ENCODE data around the gene PALM. TPM values are rescaled to one million over a fixed set of nuclear protein-coding genes. Genes with fewer than 3 reads are reported as not detected.

The PALM gene
- total RNA-seq, 6 experiments from 2014 or later: 4.6 to 12.7 (median 7.1) TPM

- H3K27ac ChIP-seq: peak overlapping the region; percentile 5 to 47 (median 14)
- 35% methylated on average over 17 of the region's 29 CpGs for WGBS (ENCODE audit: insufficient coverage, low coverage, low lambda C conversion rate, missing lambda C conversion rate)
- no peaks in the 10 kb centered on the region for H3K9me3 ChIP-seq
- intact Hi-C loops (cut with DNase I): no loop called here
- no peaks in the 10 kb centered on the region for H3K36me3 ChIP-seq
- TF ChIP-seq POLR2A (IDR thresholded peaks at IDR 0.05): no peak
- peaks cover 0 to 2% (median 0%) of the 10 kb centered on the region in 4 donors for H3K4me1 ChIP-seq
- no peak overlapping the region for H3K4me3 ChIP-seq
- no peaks in the 10 kb centered on the region for H3K27me3 ChIP-seq
- DNase-seq: no peak
- ATAC-seq: peak; percentile 47 to 55 (median 52)
These were observed 73.6 kb downstream of the PALM start for GRCh38 chr19:782185-782877.

- ATAC-seq: peak; percentile 36 to 50 (median 46)
- no peaks in the 10 kb centered on the region for H3K36me3 ChIP-seq
- H3K9me3 ChIP-seq: no peaks in the 10 kb centered on the region
- WGBS (ENCODE audit: insufficient coverage, low coverage, low lambda C conversion rate, missing lambda C conversion rate): 42% methylated on average over 26 of the region's 30 CpGs
- no peaks in the 10 kb centered on the region for H3K27me3 ChIP-seq
- intact Hi-C loops (cut with DNase I): no loop called here
- no peak for DNase-seq
- H3K4me3 ChIP-seq: no peak overlapping the region
- peaks cover 0 to 2% (median 0%) of the 10 kb centered on the region in 4 donors for H3K4me1 ChIP-seq
- TF ChIP-seq CTCF (IDR thresholded peaks at IDR 0.05): no peak
- TF ChIP-seq POLR2A (IDR thresholded peaks at IDR 0.05): no peak
- H3K27ac ChIP-seq: peak overlapping the region in 2 of 3 donors; percentile 5 to 14
These were observed 74.3 kb downstream of the PALM start for GRCh38 chr19:782878-783668.

GRCh38 chr19:784541-784940, 75.8 kb downstream of the PALM start:
- H3K9me3 ChIP-seq: no peaks in the 10 kb centered on the region
- peaks cover 0 to 2% (median 0%) of the 10 kb centered on the region in 4 donors for H3K4me1 ChIP-seq
- no peak for DNase-seq
- no peaks in the 10 kb centered on the region for H3K27me3 ChIP-seq
- H3K27ac ChIP-seq: no peak overlapping the region
- peak in 2 of 4 donors; percentile 10 to 23 for ATAC-seq
- intact Hi-C loops (cut with DNase I): no loop called here
- no peak overlapping the region for H3K4me3 ChIP-seq
- 65% methylated on average over 2 of the region's 13 CpGs for WGBS (ENCODE audit: insufficient coverage, low coverage, low lambda C conversion rate, missing lambda C conversion rate)
- TF ChIP-seq POLR2A (IDR thresholded peaks at IDR 0.05): no peak
- no peak for TF ChIP-seq CTCF (IDR thresholded peaks at IDR 0.05)
- no peaks in the 10 kb centered on the region for H3K36me3 ChIP-seq

GRCh38 chr19:787536-787935, 78.8 kb downstream of the PALM start:
- TF ChIP-seq POLR2A (IDR thresholded peaks at IDR 0.05) (no peak), CTCF (IDR thresholded peaks at IDR 0.05) (no peak)
- H3K27ac ChIP-seq: no peak overlapping the region
- intact Hi-C loops (cut with DNase I): no loop called here
- DNase-seq (no peak), ATAC-seq (no peak)
- H3K27me3 ChIP-seq: no peaks in the 10 kb centered on the region
- no peaks in the 10 kb centered on the region for H3K4me1 ChIP-seq
- 93% methylated on average over 7 of the region's 16 CpGs for WGBS (ENCODE audit: insufficient coverage, low coverage, low lambda C conversion rate, missing lambda C conversion rate)
- H3K36me3 ChIP-seq: no peaks in the 10 kb centered on the region
- H3K9me3 ChIP-seq: no peaks in the 10 kb centered on the region
- H3K4me3 ChIP-seq: no peak overlapping the region

GRCh38 chr19:788686-788982, 79.9 kb downstream of the PALM start:
- Histone ChIP-seq H3K27ac (peak overlapping the region in 2 of 3 donors; percentile 24 to 43), H3K4me3 (no peak overlapping the region), H3K4me1 (no peaks in the 10 kb centered on the region), H3K36me3 (no peaks in the 10 kb centered on the region), H3K27me3 (no peaks in the 10 kb centered on the region), H3K9me3 (no peaks in the 10 kb centered on the region)
- DNase-seq (no peak), ATAC-seq (no peak)
- intact Hi-C loops (cut with DNase I): no loop called here
- WGBS (ENCODE audit: insufficient coverage, low coverage, low lambda C conversion rate, missing lambda C conversion rate): no CpG with 5 or more reads among the region's 11 CpGs
- no peak for TF ChIP-seq POLR2A (IDR thresholded peaks at IDR 0.05)
- TF ChIP-seq CTCF (IDR thresholded peaks at IDR 0.05): no peak
